Esophagus muscularis mucosa (tissue), 4 donors: ENCODE data around the gene PPARG. TPM values are rescaled to one million over a fixed set of nuclear protein-coding genes. Genes with fewer than 3 reads are reported as not detected.

Experiments
- DNase-seq: peaks from one replicate; pipeline ENCODE4 v3.0.0-alpha.2; 2017; ENCODE audit errors: extremely low spot score
- H3K27ac ChIP-seq, 4 donors: fragments of 200-600 bp; sonication (generic); replicated peaks in 1 of 4; 1 replicate in 3 of 4; 2 replicates in 1 of 4; pipeline ENCODE4 v1.5.1; 2016 to 2019; ENCODE audit warnings: mild to moderate bottlenecking in 1 of 4
- H3K27me3 ChIP-seq, 4 donors: fragments of 200-600 bp; sonication (generic); one replicate each; pipeline versions ENCODE4 v1.5.1 to v1.6.0; 2016 to 2019
- H3K36me3 ChIP-seq, 4 donors: fragments of 200-600 bp; sonication (generic); one replicate each; pipeline ENCODE4 v1.5.1; 2016 to 2019
- H3K4me1 ChIP-seq, 4 donors: fragments of 200-600 bp; sonication (generic); one replicate each; pipeline ENCODE4 v1.5.1; 2016 to 2019
- H3K4me3 ChIP-seq, 4 donors: fragments of 200-600 bp; sonication (generic); 1 replicate in 2 of 4; 2 replicates in 2 of 4; pipeline ENCODE4 v1.5.1; 2016 to 2019; ENCODE audit warnings: mild to moderate bottlenecking in 4 of 4, moderate library complexity in 1 of 4
- H3K9me3 ChIP-seq, 4 donors: fragments of 200-600 bp; sonication (generic); 1 replicate in 3 of 4; 2 replicates in 1 of 4; pipeline ENCODE4 v1.5.1; 2016 to 2019
- CTCF ChIP-seq, 3 experiments: fragments of 200-600 bp in 2 of 3; fragments of 450-650 bp in 1 of 3; sonication (generic) in 2 of 3; IDR thresholded peaks; one replicate each; pipeline ENCODE4 v1.5.1; 2017 to 2019; ENCODE audit warnings: antibody characterized with exemption in 3 of 3, mild to moderate bottlenecking in 2 of 3, moderate library complexity in 1 of 3
- EP300 ChIP-seq: sonication (generic); formaldehyde crosslinking; IDR thresholded peaks from one replicate; pipeline ENCODE4 v1.6.1; 2017; ENCODE audit warnings: antibody characterized with exemption
- POLR2A ChIP-seq: fragments of 450-650 bp; IDR thresholded peaks from one replicate; pipeline ENCODE4 v1.6.1; 2017; ENCODE audit warnings: antibody characterized with exemption, moderate library complexity, mild to moderate bottlenecking, low read depth
- POLR2AphosphoS5 ChIP-seq, 2 donors: sonication (generic); formaldehyde crosslinking; IDR thresholded peaks; one replicate each; pipeline ENCODE4 v1.6.1; 2017; ENCODE audit warnings: antibody characterized with exemption in 2 of 2
- WGBS: methylation state at CpG from one replicate; pipeline ENCODE4 v1.1.5; 2018; 5-methylcytosine and 5-hydroxymethylcytosine counted together
- intact Hi-C: fragments of 100-400 bp; cut with DNase I; formaldehyde crosslinking; loops from one replicate; pipeline ENCODE4 v1.15.1; 2023
- total RNA-seq, 4 donors: library from RNA; depleted of rRNA; stranded (reverse); fragments of >200 nt; gene quantifications; one replicate each; pipeline versions ENCODE4 v1.1.0 to v1.2.1, GENCODE V29; 2016

PPARG gene
- total RNA-seq, 4 donors from 2014 or later: 3.7 to 10.6 (median 8.8) TPM

DNA sequence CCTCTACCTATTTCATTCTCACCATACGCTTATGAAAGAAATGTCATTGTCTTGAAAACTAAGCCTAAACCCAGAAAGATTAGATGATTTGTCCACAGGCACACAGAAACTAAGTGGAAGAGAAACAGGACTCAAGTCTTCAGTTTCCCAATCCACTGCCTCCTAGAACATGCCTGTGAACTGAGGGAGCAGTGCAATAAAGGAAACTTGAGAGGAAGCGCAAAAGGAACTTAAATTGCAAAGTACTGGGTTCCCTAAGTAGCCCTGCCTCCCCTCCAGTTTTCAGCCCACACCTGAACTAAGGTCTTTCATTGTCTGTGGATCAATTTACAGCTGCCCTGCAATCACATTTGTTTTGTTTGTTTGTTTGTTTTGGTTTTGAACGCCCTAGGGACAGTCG is 138.7 kb downstream of the PPARG start:
- intact Hi-C loops: no loop called here
- H3K9me3 ChIP-seq: no peaks in the 10 kb centered on the region
- no peak overlapping the region for H3K4me3 ChIP-seq
- DNase-seq: no peak
- 65% methylated on average over 4 of the region's 4 CpGs for WGBS
- TF ChIP-seq EP300 (no peak), POLR2A (no peak), POLR2AphosphoS5 (IDR thresholded peaks at IDR 0.05) (no peak), CTCF (IDR thresholded peaks at IDR 0.05) (no peak)
- no peaks in the 10 kb centered on the region for H3K27me3 ChIP-seq
- H3K27ac ChIP-seq: no peak overlapping the region
- H3K36me3 ChIP-seq: no peaks in the 10 kb centered on the region
- H3K4me1 ChIP-seq: peaks cover 0 to 15% (median 0%) of the 10 kb centered on the region in 4 donors

- no peak for DNase-seq
- Histone ChIP-seq H3K4me1 (peaks cover 0 to 13% (median 0%) of the 10 kb centered on the region in 4 donors), H3K36me3 (no peaks in the 10 kb centered on the region), H3K4me3 (no peak overlapping the region), H3K27ac (no peak overlapping the region), H3K9me3 (no peaks in the 10 kb centered on the region), H3K27me3 (no peaks in the 10 kb centered on the region)
- 74% methylated on average over 5 of the region's 5 CpGs for WGBS
- no peak for TF ChIP-seq CTCF (IDR thresholded peaks at IDR 0.05)
- TF ChIP-seq POLR2AphosphoS5 (IDR thresholded peaks at IDR 0.05): no peak
- no peak for TF ChIP-seq POLR2A
- no peak for TF ChIP-seq EP300
- intact Hi-C loops: no loop called here
These were observed 139.3 kb downstream of the PPARG start for GRCh38 chr3:12428126-12428525.

- Histone ChIP-seq H3K9me3 (no peaks in the 10 kb centered on the region), H3K4me3 (no peak overlapping the region), H3K36me3 (peaks cover 0 to 14% (median 0%) of the 10 kb centered on the region in 4 donors), H3K27ac (no peak overlapping the region), H3K27me3 (no peaks in the 10 kb centered on the region), H3K4me1 (no peaks in the 10 kb centered on the region)
- intact Hi-C loops: no loop called here
- no peak for DNase-seq
- no peak for TF ChIP-seq POLR2AphosphoS5 (IDR thresholded peaks at IDR 0.05)
- TF ChIP-seq EP300: no peak
- TF ChIP-seq POLR2A: no peak
- 49% methylated on average over 5 of the region's 5 CpGs for WGBS
These were observed 141.2 kb downstream of the PPARG start for GRCh38 chr3:12430086-12430485.

GRCh38 chr3:12433823-12434222 is 145.0 kb downstream of the PPARG start:
- WGBS: 72% methylated on average over 5 of the region's 6 CpGs
- Histone ChIP-seq H3K4me3 (no peak overlapping the region), H3K4me1 (peaks cover 0 to 8% (median 3%) of the 10 kb centered on the region in 4 donors), H3K9me3 (no peaks in the 10 kb centered on the region), H3K36me3 (peaks cover 0 to 14% (median 0%) of the 10 kb centered on the region in 4 donors), H3K27ac (no peak overlapping the region), H3K27me3 (peaks cover 0 to 6% (median 0%) of the 10 kb centered on the region in 4 donors)
- DNase-seq: no peak
- intact Hi-C loops: no loop called here
- TF ChIP-seq POLR2A (no peak), CTCF (IDR thresholded peaks at IDR 0.05) (no peak), EP300 (no peak), POLR2AphosphoS5 (IDR thresholded peaks at IDR 0.05) (no peak)

DNA sequence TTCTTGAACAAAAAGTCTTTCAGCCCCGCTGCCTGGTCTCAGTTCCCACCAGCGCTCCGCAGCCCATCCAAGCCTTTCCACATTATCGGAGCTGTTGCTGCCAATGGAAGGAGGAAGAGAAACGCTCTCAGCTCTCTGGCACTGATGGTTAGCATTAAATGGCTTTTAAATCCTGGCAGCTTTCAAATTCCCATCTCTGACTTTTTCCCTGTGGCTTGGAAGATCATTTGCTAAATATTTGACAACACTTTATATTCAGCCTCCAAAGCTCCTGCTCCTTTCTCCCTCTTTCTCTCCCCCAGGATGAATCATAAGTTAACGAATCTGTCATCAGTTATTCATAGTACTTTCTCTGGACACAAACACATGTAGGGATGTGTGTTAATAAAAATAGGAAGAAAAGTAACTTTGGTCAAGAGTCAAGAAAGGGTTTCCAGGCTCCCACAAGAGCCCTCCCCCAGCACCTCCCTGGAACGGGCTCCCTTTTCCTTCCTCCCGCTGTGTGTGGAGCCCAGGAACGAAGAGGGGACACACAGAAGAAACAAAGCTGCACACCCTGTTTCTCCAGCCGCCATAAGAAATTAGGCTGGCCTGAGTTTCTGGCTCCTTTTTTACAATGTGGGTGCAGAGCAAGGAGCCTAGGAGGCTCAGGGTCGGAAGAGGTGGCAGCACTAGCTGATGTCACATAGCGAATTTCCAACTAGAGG is 147.8 kb downstream of the PPARG start:
- TF ChIP-seq POLR2A (no peak), EP300 (no peak), CTCF (IDR thresholded peaks at IDR 0.05) (no peak), POLR2AphosphoS5 (IDR thresholded peaks at IDR 0.05) (no peak)
- 68% methylated on average over 12 of the region's 12 CpGs for WGBS
- intact Hi-C loops: no loop called here
- Histone ChIP-seq H3K36me3 (peaks cover 0 to 14% (median 0%) of the 10 kb centered on the region in 4 donors), H3K27ac (peak overlapping the region in 1 of 4 donors; percentile 26), H3K4me1 (peaks cover 12 to 20% (median 14%) of the 10 kb centered on the region in 4 donors), H3K4me3 (peak overlapping the region in 1 of 4 donors; percentile 15), H3K9me3 (no peaks in the 10 kb centered on the region), H3K27me3 (peaks cover 0 to 16% (median 0%) of the 10 kb centered on the region in 4 donors)
- DNase-seq: no peak
